Neuronal stem cell (in vitro differentiated cells): ENCODE data around the gene TCTA.

Source experiments
- DNase-seq: peaks from one replicate; pipeline ENCODE4 v3.0.0-alpha.2; 2013; ENCODE audit warnings: low spot score
- H2AFZ ChIP-seq: one replicate; pipeline ENCODE4 v1.6.1; 2013; ENCODE audit warnings: mild to moderate bottlenecking, low read length, inconsistent platforms
- H2AK5ac ChIP-seq: 2 replicates; pipeline ENCODE4 v1.6.1; 2013; ENCODE audit warnings: low read depth, mild to moderate bottlenecking, inconsistent platforms, low read length, moderate library complexity, mixed read lengths
- H2BK120ac ChIP-seq: 2 replicates; pipeline ENCODE4 v1.6.1; 2013; ENCODE audit warnings: low read depth, mild to moderate bottlenecking, inconsistent platforms, low read length, moderate library complexity, mixed read lengths
- H2BK12ac ChIP-seq: one replicate; pipeline ENCODE4 v1.6.1; 2013; ENCODE audit warnings: low read length, inconsistent platforms
- H2BK15ac ChIP-seq: 2 replicates; pipeline ENCODE4 v1.6.1; 2013; ENCODE audit warnings: mild to moderate bottlenecking, low read length, inconsistent platforms, mixed read lengths
- H2BK5ac ChIP-seq: one replicate; pipeline ENCODE4 v1.6.1; 2013; ENCODE audit warnings: inconsistent platforms, mild to moderate bottlenecking, low read length, moderate library complexity
- H3K14ac ChIP-seq: one replicate; pipeline ENCODE4 v1.6.1; 2013; ENCODE audit warnings: low read length, inconsistent platforms
- H3K18ac ChIP-seq: 2 replicates; pipeline ENCODE4 v1.6.1; 2013; ENCODE audit warnings: low read length, inconsistent platforms
- H3K23ac ChIP-seq: 2 replicates; pipeline ENCODE4 v1.6.1; 2013; ENCODE audit warnings: low read depth, mild to moderate bottlenecking, mixed read lengths, low read length, inconsistent platforms; ENCODE audit not compliant: poor library complexity
- H3K27ac ChIP-seq: replicated peaks from 3 replicates; pipeline ENCODE4 v1.5.1; 2013; ENCODE audit warnings: low read length, inconsistent platforms
- H3K27me3 ChIP-seq, 3 experiments: 2 replicates each; pipeline ENCODE4 v1.6.1; 2013; ENCODE audit warnings: low read length in 3 of 3, mild to moderate bottlenecking in 2 of 3, inconsistent platforms in 1 of 3, low read depth in 1 of 3, mixed read lengths in 1 of 3, moderate library complexity in 1 of 3; ENCODE audit not compliant: control insufficient read depth in 3 of 3, insufficient read depth in 3 of 3
- H3K36me3 ChIP-seq, 2 donors: replicated peaks in 1 of 2; 2 replicates each; pipeline ENCODE4 v1.6.1; 2013; ENCODE audit warnings: low read length in 2 of 2; ENCODE audit not compliant: control insufficient read depth in 2 of 2, insufficient read depth in 2 of 2
- H3K4ac ChIP-seq: 2 replicates; pipeline ENCODE4 v1.6.1; 2013; ENCODE audit warnings: inconsistent platforms, mild to moderate bottlenecking, low read length, moderate library complexity
- H3K4me1 ChIP-seq, 2 donors: 1 replicate in 1 of 2; 2 replicates in 1 of 2; pipeline ENCODE4 v1.6.1; 2013; ENCODE audit warnings: low read length in 2 of 2, low read depth in 1 of 2; ENCODE audit not compliant: control insufficient read depth in 2 of 2, insufficient read depth in 1 of 2
- H3K4me2 ChIP-seq: one replicate; pipeline ENCODE4 v1.6.1; 2013; ENCODE audit warnings: mild to moderate bottlenecking, low read length, inconsistent platforms; ENCODE audit not compliant: insufficient read depth, poor library complexity, severe bottlenecking
- H3K4me3 ChIP-seq, 2 donors: 2 replicates each; pipeline ENCODE4 v1.5.1; 2013; ENCODE audit warnings: low read length in 2 of 2, mild to moderate bottlenecking in 2 of 2, inconsistent platforms in 1 of 2, moderate library complexity in 1 of 2
- H3K79me1 ChIP-seq: one replicate; pipeline ENCODE4 v1.6.1; 2013; ENCODE audit warnings: low read depth, mild to moderate bottlenecking, inconsistent platforms, low read length, moderate library complexity
- H3K9ac ChIP-seq: one replicate; pipeline ENCODE4 v1.6.1; 2013; ENCODE audit warnings: mild to moderate bottlenecking, low read depth, low read length, inconsistent platforms; ENCODE audit not compliant: poor library complexity
- H3K9me3 ChIP-seq, 2 donors: replicated peaks in 1 of 2; 2 replicates each; pipeline versions ENCODE3 to v1.6.1; 2013; ENCODE audit warnings: low read length in 2 of 2, mild to moderate bottlenecking in 2 of 2, inconsistent platforms in 1 of 2, low read depth in 1 of 2, mixed read lengths in 1 of 2, moderate library complexity in 1 of 2; ENCODE audit not compliant: control insufficient read depth in 2 of 2, insufficient read depth in 1 of 2
- H4K8ac ChIP-seq: one replicate; pipeline ENCODE4 v1.6.1; 2013; ENCODE audit warnings: low read depth, mild to moderate bottlenecking, inconsistent platforms, low read length, moderate library complexity
- H4K91ac ChIP-seq: one replicate; pipeline ENCODE4 v1.6.1; 2013; ENCODE audit warnings: low read length, low read depth, mild to moderate bottlenecking, inconsistent platforms; ENCODE audit not compliant: poor library complexity
- WGBS, 2 donors: extraction: QIAGEN DNeasy Blood & Tissue Kit; methylation state at CpG; one replicate each; pipeline ENCODE4 v1.1.7; 2013; ENCODE audit warnings: missing lambda C conversion rate in 2 of 2, mixed read lengths in 1 of 2; ENCODE audit not compliant: insufficient read length in 2 of 2, insufficient replicate concordance in 1 of 2; ENCODE audit errors: extremely low coverage in 2 of 2; 5-methylcytosine and 5-hydroxymethylcytosine counted together

The TCTA gene

DNA sequence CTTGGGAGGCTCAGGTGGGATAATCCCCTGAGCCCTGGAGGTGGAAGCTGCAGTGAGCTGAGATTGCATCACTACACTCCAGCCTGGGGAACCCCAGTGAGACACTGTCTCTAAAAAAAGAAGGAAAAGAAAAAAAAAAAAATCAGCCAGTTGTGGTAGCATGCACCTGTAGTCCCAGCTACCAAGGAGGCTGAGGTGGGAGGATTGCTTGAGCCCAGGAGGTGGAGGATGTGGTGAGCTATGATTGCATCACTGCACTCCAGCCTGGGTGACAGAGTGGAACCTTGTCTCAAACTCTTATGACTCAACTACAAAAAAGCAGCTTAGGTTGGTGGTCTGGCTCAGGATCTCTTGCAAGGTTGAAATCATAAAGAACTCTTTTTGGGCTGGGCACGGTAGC, 34.7 kb upstream of the TCTA start:
- Histone ChIP-seq H3K4me1 (peaks cover 3% of the 10 kb centered on the region in 2 donors), H3K14ac (no peak overlapping the region), H3K36me3 (peaks cover 15 to 42% of the 10 kb centered on the region in 2 donors), H3K9ac (no peak overlapping the region), H3K27ac (no peak overlapping the region), H4K8ac (no peak overlapping the region), H2AFZ (no peak overlapping the region), H3K4ac (no peak overlapping the region), H2BK12ac (no peak overlapping the region), H2BK15ac (no peak overlapping the region), H3K27me3 (no peaks in the 10 kb centered on the region), H3K79me1 (peaks cover 6% of the 10 kb centered on the region), H2AK5ac (no peak overlapping the region), H3K4me3 (no peak overlapping the region), H3K23ac (no peak overlapping the region), H4K91ac (no peak overlapping the region), H3K4me2 (no peak overlapping the region), H3K9me3 (peaks cover 0 to 26% of the 10 kb centered on the region in 2 donors), H3K18ac (no peak overlapping the region), H2BK120ac (no peak overlapping the region), H2BK5ac (no peak overlapping the region)
- no peak for DNase-seq
- WGBS, 2 donors: no CpG with 5 or more reads among the region's 1 CpG

- no peak overlapping the region for H2BK5ac ChIP-seq
- no peak overlapping the region for H3K14ac ChIP-seq
- H2AFZ ChIP-seq: no peak overlapping the region
- H3K4me2 ChIP-seq: no peak overlapping the region
- H4K8ac ChIP-seq: no peak overlapping the region
- no peak overlapping the region for H4K91ac ChIP-seq
- no peak overlapping the region for H2AK5ac ChIP-seq
- no peak for DNase-seq
- peaks cover 0 to 26% of the 10 kb centered on the region in 2 donors for H3K9me3 ChIP-seq
- H3K27me3 ChIP-seq: no peaks in the 10 kb centered on the region
- peaks cover 3% of the 10 kb centered on the region in 2 donors for H3K4me1 ChIP-seq
- WGBS, 2 donors: no CpG with 5 or more reads among the region's 11 CpGs
- H3K18ac ChIP-seq: no peak overlapping the region
- H2BK120ac ChIP-seq: no peak overlapping the region
- peaks cover 10 to 35% of the 10 kb centered on the region in 2 donors for H3K36me3 ChIP-seq
- H3K79me1 ChIP-seq: peaks cover 5% of the 10 kb centered on the region
- peak overlapping the region; percentile 7 for H3K27ac ChIP-seq
- H2BK15ac ChIP-seq: no peak overlapping the region
- H3K9ac ChIP-seq: no peak overlapping the region
- H3K4ac ChIP-seq: no peak overlapping the region
- H3K23ac ChIP-seq: no peak overlapping the region
- no peak overlapping the region for H2BK12ac ChIP-seq
- H3K4me3 ChIP-seq: no peak overlapping the region
These were observed 33.9 kb upstream of the TCTA start for GRCh38 chr3:49378249-49378895.

- H4K8ac ChIP-seq: no peak overlapping the region
- H3K4me3 ChIP-seq: no peak overlapping the region
- H2BK15ac ChIP-seq: no peak overlapping the region
- no peak overlapping the region for H3K9ac ChIP-seq
- no peaks in the 10 kb centered on the region for H3K79me1 ChIP-seq
- H3K27me3 ChIP-seq: no peaks in the 10 kb centered on the region
- H3K27ac ChIP-seq: no peak overlapping the region
- H3K4ac ChIP-seq: no peak overlapping the region
- WGBS, 2 donors: no CpG with 5 or more reads among the region's 5 CpGs
- H3K9me3 ChIP-seq: peaks cover 0 to 22% of the 10 kb centered on the region in 2 donors
- no peak overlapping the region for H3K18ac ChIP-seq
- peaks cover 2 to 3% of the 10 kb centered on the region in 2 donors for H3K4me1 ChIP-seq
- H3K4me2 ChIP-seq: no peak overlapping the region
- no peak overlapping the region for H2BK5ac ChIP-seq
- no peak overlapping the region for H2BK120ac ChIP-seq
- no peak overlapping the region for H2AFZ ChIP-seq
- no peak overlapping the region for H2BK12ac ChIP-seq
- H3K36me3 ChIP-seq: peaks cover 0 to 15% of the 10 kb centered on the region in 2 donors
- no peak overlapping the region for H3K14ac ChIP-seq
- no peak overlapping the region for H3K23ac ChIP-seq
- no peak overlapping the region for H2AK5ac ChIP-seq
- H4K91ac ChIP-seq: no peak overlapping the region
- no peak for DNase-seq
These were observed 28.8 kb upstream of the TCTA start for GRCh38 chr3:49383387-49383786.

- Histone ChIP-seq H3K23ac (no peak overlapping the region), H3K4me3 (no peak overlapping the region), H2BK12ac (no peak overlapping the region), H2AFZ (no peak overlapping the region), H2BK120ac (no peak overlapping the region), H3K27me3 (no peaks in the 10 kb centered on the region), H3K4me2 (no peak overlapping the region), H3K14ac (no peak overlapping the region), H3K9me3 (peaks cover 0 to 8% of the 10 kb centered on the region in 2 donors), H4K8ac (no peak overlapping the region), H3K9ac (no peak overlapping the region), H3K27ac (no peak overlapping the region), H2AK5ac (no peak overlapping the region), H3K36me3 (peaks cover 0 to 29% of the 10 kb centered on the region in 2 donors), H2BK15ac (no peak overlapping the region), H4K91ac (no peak overlapping the region), H3K4ac (no peak overlapping the region), H2BK5ac (no peak overlapping the region), H3K79me1 (peaks cover 2% of the 10 kb centered on the region), H3K18ac (no peak overlapping the region), H3K4me1 (no peaks in the 10 kb centered on the region)
- DNase-seq: no peak
- WGBS, 2 donors: no CpG with 5 or more reads among the region's 1 CpG
These were observed 26.6 kb upstream of the TCTA start for GRCh38 chr3:49385617-49386016.
